ENCODE results near the gene NFX1. TPM values are rescaled to one million over a fixed set of nuclear protein-coding genes. Genes with fewer than 3 reads are reported as not detected.

Gene NFX1
- total and polyA plus RNA-seq, 9 of the 15 experiments (the other 6 are each of a cell fraction or from before 2014, with no cell fraction given), result 8.8 to 38.9 (median 26.8) TPM

DNA sequence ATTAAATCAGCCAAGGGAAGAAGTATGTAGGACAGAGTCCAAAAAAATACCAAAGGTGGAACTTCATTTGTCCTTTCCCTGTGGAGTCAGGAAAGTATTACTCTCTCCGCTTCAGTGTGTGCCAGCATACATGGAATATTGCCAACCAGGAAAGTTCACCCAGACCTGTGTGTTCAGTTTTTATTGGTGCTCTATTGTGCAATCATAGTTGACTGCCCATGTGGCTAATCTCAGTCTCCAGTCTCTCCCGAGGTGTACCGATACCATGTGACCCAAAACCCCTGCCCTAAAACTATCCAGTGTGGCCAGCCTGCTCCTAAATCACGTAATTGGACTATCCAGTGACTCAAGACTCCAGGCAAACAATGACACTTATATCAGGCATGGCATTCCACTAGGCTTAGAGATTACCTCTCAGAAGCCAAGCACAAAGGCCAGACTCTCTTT is 38.8 kb downstream of the NFX1 start:
- in situ Hi-C loops (cut with MboI) (no loop called here), intact Hi-C loops (cut with micrococcal nuclease) (no loop called here)
- peaks cover 3% of the 10 kb centered on the region; the same call in 1 of the 2 replicates for H3K9me3 ChIP-seq (replicated peaks; ENCODE audit: control insufficient read depth, insufficient read depth, low read depth, low read length)
- ChIA-PET CTCF (ENCODE audit: low intra/inter-chr PET ratio) (no interaction called here), POLR2A (interaction anchor here (1.4 kb wide), 1 partner anchor 11 kb away, joined by 6 read pairs; no protein-coding TSS in a partner anchor)
- TF ChIP-seq, protein P1, sequence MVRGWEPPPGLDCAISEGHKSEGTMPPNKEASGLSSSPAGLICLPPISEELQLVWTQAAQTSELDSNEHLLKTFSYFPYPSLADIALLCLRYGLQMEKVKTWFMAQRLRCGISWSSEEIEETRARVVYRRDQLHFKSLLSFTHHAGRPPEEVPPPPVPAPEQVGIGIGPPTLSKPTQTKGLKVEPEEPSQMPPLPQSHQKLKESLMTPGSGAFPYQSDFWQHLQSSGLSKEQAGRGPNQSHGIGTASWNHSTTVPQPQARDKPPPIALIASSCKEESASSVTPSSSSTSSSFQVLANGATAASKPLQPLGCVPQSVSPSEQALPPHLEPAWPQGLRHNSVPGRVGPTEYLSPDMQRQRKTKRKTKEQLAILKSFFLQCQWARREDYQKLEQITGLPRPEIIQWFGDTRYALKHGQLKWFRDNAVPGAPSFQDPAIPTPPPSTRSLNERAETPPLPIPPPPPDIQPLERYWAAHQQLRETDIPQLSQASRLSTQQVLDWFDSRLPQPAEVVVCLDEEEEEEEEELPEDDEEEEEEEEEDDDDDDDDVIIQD (CRISPR knock-in tag; IDR thresholded peaks at IDR 0.05), result no peak
- TF ChIP-seq RFX5 (IDR thresholded peaks at IDR 0.05; ENCODE audit: low read depth, low read length), result no peak
- TF ChIP-seq CEBPB (tag; IDR thresholded peaks at IDR 0.05), result peak; percentile 74
- TF ChIP-seq NEUROD1 (IDR thresholded peaks at IDR 0.05; ENCODE audit: borderline replicate concordance, low read depth, low read length, partially characterized antibody), result no peak
- TF ChIP-seq CEBPG (CRISPR knock-in tag; IDR thresholded peaks at IDR 0.05), result no peak
- TF ChIP-seq CEBPG (tag; conservative IDR thresholded peaks at IDR 0.05 in 1 of 2, IDR thresholded peaks at IDR 0.05 in 1 of 2), result peak; percentile 15 to 27; a peak in 1 of 4 replicates
- H3K9me1 ChIP-seq (ENCODE audit: control insufficient read depth, insufficient read depth, low read length), result no peaks in the 10 kb centered on the region
- no peaks in the 10 kb centered on the region for H3K27me3 ChIP-seq (ENCODE audit: control insufficient read depth in 2 of 2, insufficient read depth in 2 of 2, low read length in 2 of 2)
- no peak overlapping the region for H3K4me2 ChIP-seq (ENCODE audit: insufficient read depth, low read length)
- H4K20me1 ChIP-seq (replicated peaks; ENCODE audit: control insufficient read depth, insufficient read depth, low read length), result no peaks in the 10 kb centered on the region
- H3K4me3 ChIP-seq, result no peak overlapping the region
- H3K27ac ChIP-seq (ENCODE audit: extremely low read depth, low read depth, low read length), result no peak overlapping the region
- FAIRE-seq (no peak), ATAC-seq (no peak), DNase-seq (ENCODE audit: extremely low read depth in 1 of 4, low spot score in 3 of 4) (no peak)
- WGBS (ENCODE audit: insufficient coverage, low coverage, missing lambda C conversion rate), result 79% methylated on average over 4 of the region's 4 CpGs
- no peaks in the 10 kb centered on the region for H3K79me2 ChIP-seq (ENCODE audit: control insufficient read depth, insufficient read depth, low read length)
- BruUV-seq (replicated peaks), result no TSS peak
- peaks cover 68% of the 10 kb centered on the region for H3K36me3 ChIP-seq (ENCODE audit: control insufficient read depth, insufficient read depth, low read length)
- no peak overlapping the region for H2AFZ ChIP-seq (ENCODE audit: low read depth, low read length)
- peaks cover 0 to 6% of the 10 kb centered on the region in 2 experiments; a peak in 3 of 5 replicates for H3K4me1 ChIP-seq (replicated peaks in 1 of 2; ENCODE audit: control insufficient read depth in 2 of 2, insufficient read depth in 2 of 2, low read length in 2 of 2)
- no peak overlapping the region for H3K9ac ChIP-seq (ENCODE audit: insufficient read depth in 1 of 2, low read depth in 2 of 2, low read length in 2 of 2)

Data from K562 (cell line).